Right atrium auricular region (tissue), 2 donors: Measurements from ENCODE around the gene DEF6. TPM values are rescaled to one million over a fixed set of nuclear protein-coding genes. Genes with fewer than 3 reads are reported as not detected.

Source experiments
- DNase-seq: peaks from one replicate; pipeline ENCODE4 v3.0.0-alpha.2; 2019; ENCODE audit warnings: low spot score
- H3K27ac ChIP-seq, 2 donors: fragments of 200-600 bp; sonication (generic); 1 replicate in 1 of 2; 2 replicates in 1 of 2; pipeline ENCODE4 v1.5.1; 2016 to 2019
- H3K27me3 ChIP-seq, 2 donors: fragments of 200-600 bp; sonication (generic); one replicate each; pipeline versions ENCODE4 v1.5.1 to v1.6.0; 2017 to 2019
- H3K36me3 ChIP-seq: fragments of 200-600 bp; sonication (generic); one replicate; pipeline ENCODE4 v1.5.1; 2016
- H3K4me1 ChIP-seq, 2 donors: fragments of 200-600 bp; sonication (generic); one replicate each; pipeline versions ENCODE4 v1.5.1 to v1.6.0; 2017 to 2019
- H3K4me3 ChIP-seq, 2 donors: fragments of 200-600 bp; sonication (generic); 1 replicate in 1 of 2; 2 replicates in 1 of 2; pipeline ENCODE4 v1.5.1; 2017 to 2019; ENCODE audit warnings: mild to moderate bottlenecking in 1 of 2, moderate library complexity in 1 of 2
- H3K9me3 ChIP-seq, 2 donors: fragments of 200-600 bp; sonication (generic); one replicate each; pipeline ENCODE4 v1.5.1; 2019
- CTCF ChIP-seq, 2 donors: fragments of 200-600 bp; sonication (generic); IDR thresholded peaks; one replicate each; pipeline ENCODE4 v1.5.1; 2019; ENCODE audit warnings: antibody characterized with exemption in 2 of 2
- total RNA-seq, 2 donors: library from RNA; depleted of rRNA; stranded (reverse); fragments of >200 nt; gene quantifications; one replicate each; pipeline ENCODE4 v1.1.0, GENCODE V29; 2016

Gene DEF6
- total RNA-seq, 2 donors from 2014 or later = 1.4 to 2.2 TPM

GRCh38 chr6:35366204-35366596 lies 68.6 kb downstream of the DEF6 start:
- H3K9me3 ChIP-seq = no peaks in the 10 kb centered on the region
- no peak overlapping the region for H3K4me3 ChIP-seq
- H3K27me3 ChIP-seq = no peaks in the 10 kb centered on the region
- no peak for TF ChIP-seq CTCF (IDR thresholded peaks at IDR 0.05)
- H3K36me3 ChIP-seq = no peaks in the 10 kb centered on the region
- peaks cover 0 to 55% of the 10 kb centered on the region in 2 donors for H3K4me1 ChIP-seq
- DNase-seq = no peak
- H3K27ac ChIP-seq = no peak overlapping the region

- no peak for TF ChIP-seq CTCF (IDR thresholded peaks at IDR 0.05)
- H3K27me3 ChIP-seq = no peaks in the 10 kb centered on the region
- peaks cover 0 to 50% of the 10 kb centered on the region in 2 donors for H3K4me1 ChIP-seq
- H3K4me3 ChIP-seq = no peak overlapping the region
- DNase-seq = no peak
- no peaks in the 10 kb centered on the region for H3K9me3 ChIP-seq
- H3K36me3 ChIP-seq = no peaks in the 10 kb centered on the region
- no peak overlapping the region for H3K27ac ChIP-seq
Measured at GRCh38 chr6:35367646-35368037, 70.0 kb downstream of the DEF6 start.

- no peaks in the 10 kb centered on the region for H3K9me3 ChIP-seq
- TF ChIP-seq CTCF (IDR thresholded peaks at IDR 0.05) = no peak
- no peak overlapping the region for H3K27ac ChIP-seq
- H3K36me3 ChIP-seq = no peaks in the 10 kb centered on the region
- DNase-seq = no peak
- no peak overlapping the region for H3K4me3 ChIP-seq
- peaks cover 0 to 44% of the 10 kb centered on the region in 2 donors for H3K4me1 ChIP-seq
- H3K27me3 ChIP-seq = no peaks in the 10 kb centered on the region
Measured at GRCh38 chr6:35368038-35368887, 70.6 kb downstream of the DEF6 start.

GRCh38 chr6:35370124-35370741 lies 72.6 kb downstream of the DEF6 start:
- Histone ChIP-seq H3K4me3 (no peak overlapping the region), H3K36me3 (no peaks in the 10 kb centered on the region), H3K27me3 (no peaks in the 10 kb centered on the region), H3K4me1 (peaks cover 0 to 40% of the 10 kb centered on the region in 2 donors), H3K9me3 (no peaks in the 10 kb centered on the region), H3K27ac (peak overlapping the region; percentile 66)
- TF ChIP-seq CTCF (IDR thresholded peaks at IDR 0.05) = no peak
- peak; percentile 89 for DNase-seq

GRCh38 chr6:35370785-35371493 lies 73.3 kb downstream of the DEF6 start:
- no peak for DNase-seq
- Histone ChIP-seq H3K27ac (peak overlapping the region; percentile 62 to 66), H3K4me3 (no peak overlapping the region), H3K27me3 (no peaks in the 10 kb centered on the region), H3K4me1 (peaks cover 0 to 40% of the 10 kb centered on the region in 2 donors), H3K9me3 (no peaks in the 10 kb centered on the region), H3K36me3 (no peaks in the 10 kb centered on the region)
- no peak for TF ChIP-seq CTCF (IDR thresholded peaks at IDR 0.05)

Other genes with a start within 250 kb of the DEF6 start
- gene TCP11, start 156.5 kb upstream of the DEF6 start, total RNA-seq = not detected
- under 1 TPM; 0.12 to 0.59 TPM for gene SCUBE3, start 83.9 kb upstream of the DEF6 start, total RNA-seq
- gene ZNF76, start 38.1 kb upstream of the DEF6 start, total RNA-seq = 10 to 100 TPM; 25.4 to 26.0 TPM
- gene PPARD, start 44.7 kb downstream of the DEF6 start, total RNA-seq = 10 to 100 TPM; 11.0 to 14.8 TPM
- 1 to 10 TPM; 3.4 to 3.5 TPM for gene FANCE, start 154.5 kb downstream of the DEF6 start, total RNA-seq
- gene RPL10A, start 170.6 kb downstream of the DEF6 start, total RNA-seq = 100 to 1,000 TPM; 571 to 831 TPM
- gene TEAD3, start 199.3 kb downstream of the DEF6 start, total RNA-seq = 10 to 100 TPM; 19.3 to 37.1 TPM
- gene TULP1, start 215.1 kb downstream of the DEF6 start, total RNA-seq = not detected